ENCODE measurements around the gene SOHLH2. TPM values are rescaled to one million over a fixed set of nuclear protein-coding genes. Genes with fewer than 3 reads are reported as not detected.

The SOHLH2 gene
- total RNA-seq, 1 donor = 0.43 TPM

- TF ChIP-seq, protein P1, sequence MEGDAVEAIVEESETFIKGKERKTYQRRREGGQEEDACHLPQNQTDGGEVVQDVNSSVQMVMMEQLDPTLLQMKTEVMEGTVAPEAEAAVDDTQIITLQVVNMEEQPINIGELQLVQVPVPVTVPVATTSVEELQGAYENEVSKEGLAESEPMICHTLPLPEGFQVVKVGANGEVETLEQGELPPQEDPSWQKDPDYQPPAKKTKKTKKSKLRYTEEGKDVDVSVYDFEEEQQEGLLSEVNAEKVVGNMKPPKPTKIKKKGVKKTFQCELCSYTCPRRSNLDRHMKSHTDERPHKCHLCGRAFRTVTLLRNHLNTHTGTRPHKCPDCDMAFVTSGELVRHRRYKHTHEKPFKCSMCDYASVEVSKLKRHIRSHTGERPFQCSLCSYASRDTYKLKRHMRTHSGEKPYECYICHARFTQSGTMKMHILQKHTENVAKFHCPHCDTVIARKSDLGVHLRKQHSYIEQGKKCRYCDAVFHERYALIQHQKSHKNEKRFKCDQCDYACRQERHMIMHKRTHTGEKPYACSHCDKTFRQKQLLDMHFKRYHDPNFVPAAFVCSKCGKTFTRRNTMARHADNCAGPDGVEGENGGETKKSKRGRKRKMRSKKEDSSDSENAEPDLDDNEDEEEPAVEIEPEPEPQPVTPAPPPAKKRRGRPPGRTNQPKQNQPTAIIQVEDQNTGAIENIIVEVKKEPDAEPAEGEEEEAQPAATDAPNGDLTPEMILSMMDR (IDR thresholded peaks at IDR 0.05; ENCODE audit: insufficient read depth, low read depth, low read length) = no peak
- DNase-seq (ENCODE audit: low read depth) = no peak
- H3K4me3 ChIP-seq (ENCODE audit: low read depth, low read length) = no peak overlapping the region
Observed at GRCh38 chr13:36251017-36251416, 36.7 kb upstream of the SOHLH2 start.

DNA sequence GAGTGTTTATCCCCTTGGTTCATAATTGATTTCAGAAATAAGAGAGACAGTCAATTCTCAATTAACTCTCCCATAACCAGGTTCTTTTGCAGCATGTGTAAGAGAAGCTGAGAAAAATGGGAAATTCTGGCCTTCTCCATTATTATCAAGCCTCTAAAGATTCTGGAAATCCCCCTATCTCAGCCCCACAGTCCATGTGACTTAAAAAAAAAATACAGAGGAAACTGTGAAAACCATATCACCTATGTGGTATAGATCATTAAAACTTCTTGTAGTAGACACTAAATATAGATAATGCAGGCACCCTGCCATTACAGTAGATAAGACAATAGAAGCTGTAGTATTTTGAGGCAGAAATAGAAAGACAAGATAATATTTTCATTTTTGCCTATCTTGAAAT, 34.3 kb upstream of the SOHLH2 start:
- TF ChIP-seq, protein P1 (IDR thresholded peaks at IDR 0.05; ENCODE audit: insufficient read depth, low read depth, low read length) = no peak
- H3K4me3 ChIP-seq (ENCODE audit: low read depth, low read length) = no peak overlapping the region
- no peak for DNase-seq (ENCODE audit: low read depth)

GRCh38 chr13:36244990-36245389, 30.6 kb upstream of the SOHLH2 start:
- no peak overlapping the region for H3K4me3 ChIP-seq (ENCODE audit: low read depth, low read length)
- TF ChIP-seq, protein P1 (IDR thresholded peaks at IDR 0.05; ENCODE audit: insufficient read depth, low read depth, low read length) = no peak
- DNase-seq (ENCODE audit: low read depth) = no peak

- no peak overlapping the region for H3K4me3 ChIP-seq (ENCODE audit: low read depth, low read length)
- TF ChIP-seq, protein P1 (IDR thresholded peaks at IDR 0.05; ENCODE audit: insufficient read depth, low read depth, low read length) = no peak
- DNase-seq (ENCODE audit: low read depth) = no peak
Observed at GRCh38 chr13:36244073-36244472, 29.7 kb upstream of the SOHLH2 start.

- no peak overlapping the region for H3K4me3 ChIP-seq (ENCODE audit: low read depth, low read length)
- no peak for DNase-seq (ENCODE audit: low read depth)
- TF ChIP-seq, protein P1 (IDR thresholded peaks at IDR 0.05; ENCODE audit: insufficient read depth, low read depth, low read length) = no peak
Observed at GRCh38 chr13:36242761-36243160, 28.4 kb upstream of the SOHLH2 start.

DNA sequence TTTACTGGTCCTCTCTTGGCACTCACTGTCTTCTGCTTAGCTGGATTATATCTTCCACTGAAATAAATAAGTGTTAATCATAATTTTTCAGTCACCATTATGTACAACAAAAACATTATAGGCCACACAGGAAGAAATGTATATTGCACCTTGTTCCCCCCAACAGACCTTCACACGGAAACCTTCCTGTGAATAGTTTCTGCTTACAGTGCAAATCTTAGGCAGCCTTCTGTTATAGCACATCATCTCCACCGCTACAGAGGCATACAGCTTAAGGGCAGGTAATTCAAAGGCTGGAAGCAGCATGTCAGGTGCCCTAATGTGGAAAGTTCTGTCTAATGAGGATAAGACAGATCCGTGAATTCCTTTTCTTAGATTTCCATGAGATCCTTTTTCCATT, 16.9 kb upstream of the SOHLH2 start:
- TF ChIP-seq, protein P1 (IDR thresholded peaks at IDR 0.05; ENCODE audit: insufficient read depth, low read depth, low read length) = no peak
- H3K4me3 ChIP-seq (ENCODE audit: low read depth, low read length) = no peak overlapping the region
- no peak for DNase-seq (ENCODE audit: low read depth)

- no peak for DNase-seq (ENCODE audit: low read depth)
- TF ChIP-seq, protein P1 (IDR thresholded peaks at IDR 0.05; ENCODE audit: insufficient read depth, low read depth, low read length) = no peak
- H3K4me3 ChIP-seq (ENCODE audit: low read depth, low read length) = no peak overlapping the region
Observed at GRCh38 chr13:36224730-36225129, 10.4 kb upstream of the SOHLH2 start.
